ENCODE data around the gene CEP350. TPM values are rescaled to one million over a fixed set of nuclear protein-coding genes. Genes with fewer than 3 reads are reported as not detected.
"Not testable (repeated sequence)": the region's sequence is repeated elsewhere in the genome, so short reads cannot be mapped to it uniquely, and the experiment has no call there.

Gene CEP350
- total RNA-seq, 2 donors from 2014 or later: 43.3 to 67.4 TPM

DNA sequence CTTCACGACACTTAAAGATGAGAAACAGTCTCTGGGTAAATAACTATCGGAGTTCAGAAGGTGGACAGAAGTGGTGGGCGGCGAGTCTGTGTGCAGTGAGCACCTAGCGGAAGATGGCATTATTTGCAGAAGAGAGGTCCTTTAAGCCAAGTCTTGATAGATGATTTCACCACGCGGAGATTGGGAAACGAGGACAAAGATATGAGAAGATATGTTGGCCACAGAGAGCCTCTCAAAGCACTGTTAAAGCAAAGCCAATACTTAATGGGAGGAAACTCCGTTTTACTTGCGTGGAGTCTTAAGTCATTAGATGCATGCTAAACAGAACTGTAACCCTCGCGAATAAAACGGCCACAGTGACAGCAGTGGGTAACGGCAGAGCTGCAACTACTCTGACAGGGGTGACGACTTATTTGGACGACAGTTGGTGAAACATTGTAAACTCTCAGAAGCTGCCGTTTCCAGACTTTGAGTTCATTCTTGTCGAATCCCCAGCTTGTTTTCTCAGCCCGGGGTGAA, 577 bp upstream of the CEP350 start:
- intact Hi-C loops (cut with DNase I): loop anchor here (2.0 to 10.0 kb wide), 2 partner anchors 77 to 201 kb away; partner anchors contain the start of genes QSOX1 and TOR1AIP2
- under 1% methylated on average over 19 of the region's 19 CpGs for WGBS
- Histone ChIP-seq H3K27me3 (replicated peaks; ENCODE audit: insufficient read depth) (no peaks in the 10 kb centered on the region), H3K9me3 (no peaks in the 10 kb centered on the region), H3K36me3 (no peaks in the 10 kb centered on the region), H3K27ac (peak overlapping the region; percentile 93 to 96), H3K4me1 (replicated peaks) (no peaks in the 10 kb centered on the region), H3K4me3 (peak overlapping the region; percentile 91 to 95)
- no peak for DNase-seq (ENCODE audit: low spot score)
- TF ChIP-seq POLR2AphosphoS5 (IDR thresholded peaks at IDR 0.05): no peak
- TF ChIP-seq, protein P1, sequence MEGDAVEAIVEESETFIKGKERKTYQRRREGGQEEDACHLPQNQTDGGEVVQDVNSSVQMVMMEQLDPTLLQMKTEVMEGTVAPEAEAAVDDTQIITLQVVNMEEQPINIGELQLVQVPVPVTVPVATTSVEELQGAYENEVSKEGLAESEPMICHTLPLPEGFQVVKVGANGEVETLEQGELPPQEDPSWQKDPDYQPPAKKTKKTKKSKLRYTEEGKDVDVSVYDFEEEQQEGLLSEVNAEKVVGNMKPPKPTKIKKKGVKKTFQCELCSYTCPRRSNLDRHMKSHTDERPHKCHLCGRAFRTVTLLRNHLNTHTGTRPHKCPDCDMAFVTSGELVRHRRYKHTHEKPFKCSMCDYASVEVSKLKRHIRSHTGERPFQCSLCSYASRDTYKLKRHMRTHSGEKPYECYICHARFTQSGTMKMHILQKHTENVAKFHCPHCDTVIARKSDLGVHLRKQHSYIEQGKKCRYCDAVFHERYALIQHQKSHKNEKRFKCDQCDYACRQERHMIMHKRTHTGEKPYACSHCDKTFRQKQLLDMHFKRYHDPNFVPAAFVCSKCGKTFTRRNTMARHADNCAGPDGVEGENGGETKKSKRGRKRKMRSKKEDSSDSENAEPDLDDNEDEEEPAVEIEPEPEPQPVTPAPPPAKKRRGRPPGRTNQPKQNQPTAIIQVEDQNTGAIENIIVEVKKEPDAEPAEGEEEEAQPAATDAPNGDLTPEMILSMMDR (IDR thresholded peaks at IDR 0.05): peak in 1 of 4 experiments; percentile 18
- no peak for TF ChIP-seq POLR2A (IDR thresholded peaks at IDR 0.05)

DNA sequence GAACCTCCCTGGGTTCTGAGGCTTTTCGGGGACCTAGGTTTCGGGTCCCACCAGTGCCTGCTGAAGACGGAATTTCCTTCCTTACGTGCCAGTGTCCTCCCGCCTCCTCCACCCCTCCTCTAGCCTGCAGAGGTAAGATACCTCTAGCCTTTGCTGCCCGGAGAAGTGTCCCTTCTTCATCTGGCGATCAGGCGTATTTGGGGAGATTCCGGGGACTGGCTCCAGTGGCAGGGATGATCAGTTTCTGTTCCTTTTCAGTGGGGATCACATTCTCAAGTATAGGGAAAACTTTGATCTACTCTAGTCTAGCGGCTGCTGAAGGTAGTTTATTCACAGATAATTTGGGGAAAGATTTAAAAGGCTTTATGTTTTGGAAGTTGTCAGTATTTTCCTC, 674 bp downstream of the CEP350 start:
- TF ChIP-seq, protein P1 (IDR thresholded peaks at IDR 0.05): no peak
- no peaks in the 10 kb centered on the region for H3K27me3 ChIP-seq (replicated peaks; ENCODE audit: insufficient read depth)
- peak overlapping the region; percentile 93 to 96 for H3K27ac ChIP-seq
- no peaks in the 10 kb centered on the region for H3K9me3 ChIP-seq
- H3K4me3 ChIP-seq: peak overlapping the region; percentile 91 to 95
- H3K4me1 ChIP-seq (replicated peaks): no peaks in the 10 kb centered on the region
- intact Hi-C loops (cut with DNase I): loop anchor here (2.0 to 10.0 kb wide), 2 partner anchors 78 to 200 kb away; partner anchors contain the start of genes QSOX1 and TOR1AIP2
- no peak for DNase-seq (ENCODE audit: low spot score)
- WGBS: 0% methylated on average over 10 of the region's 10 CpGs
- H3K36me3 ChIP-seq: no peaks in the 10 kb centered on the region

DNA sequence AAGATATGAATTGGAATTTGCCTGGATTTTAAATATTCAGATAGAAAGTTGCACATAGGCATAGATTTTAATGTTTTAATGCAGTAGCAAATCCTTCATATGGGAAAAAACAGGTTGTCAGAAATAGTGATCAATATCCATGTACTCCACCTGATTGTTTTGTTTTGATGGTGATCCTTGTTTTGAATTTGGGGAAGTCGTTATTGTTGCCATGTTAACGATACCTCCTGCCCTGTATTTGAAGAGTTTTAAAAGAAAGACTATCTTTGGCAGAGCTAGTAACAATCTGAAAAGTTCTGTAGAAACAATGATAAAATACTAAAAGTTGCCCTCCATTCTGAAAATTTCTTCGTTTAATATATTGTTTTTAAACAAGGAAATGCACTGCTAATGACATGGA, 1.1 kb downstream of the CEP350 start:
- intact Hi-C loops (cut with DNase I): loop anchor here (2.0 to 10.0 kb wide), 2 partner anchors 79 to 199 kb away; partner anchors contain the start of genes QSOX1 and TOR1AIP2
- H3K4me1 ChIP-seq (replicated peaks): no peaks in the 10 kb centered on the region
- TF ChIP-seq POLR2AphosphoS5 (IDR thresholded peaks at IDR 0.05) (no peak), POLR2A (IDR thresholded peaks at IDR 0.05) (no peak)
- H3K9me3 ChIP-seq: no peaks in the 10 kb centered on the region
- no peaks in the 10 kb centered on the region for H3K36me3 ChIP-seq
- no peaks in the 10 kb centered on the region for H3K27me3 ChIP-seq (replicated peaks; ENCODE audit: insufficient read depth)
- 3% methylated on average over 3 of the region's 3 CpGs for WGBS
- DNase-seq (ENCODE audit: low spot score): no peak
- peak overlapping the region; percentile 91 to 95 for H3K4me3 ChIP-seq
- peak overlapping the region; percentile 93 to 96 for H3K27ac ChIP-seq

DNA sequence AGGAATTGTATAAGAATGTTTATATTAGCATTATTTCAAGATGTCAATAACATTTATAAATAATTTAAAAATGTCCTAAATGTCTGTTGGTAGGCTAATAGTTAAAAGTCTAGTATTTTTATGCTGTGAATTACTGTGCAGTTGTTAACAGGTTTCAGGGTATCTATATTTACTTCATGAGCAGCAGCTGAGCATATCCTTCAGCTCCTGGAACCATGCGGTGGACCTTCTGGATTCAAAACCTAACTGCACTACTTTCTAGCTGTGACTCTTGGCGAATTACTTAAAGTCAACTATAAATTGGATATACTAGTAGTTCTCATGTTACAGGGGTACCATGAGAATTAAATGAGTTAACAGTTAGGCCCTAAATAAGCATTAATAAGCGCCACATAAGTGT, 3.7 kb downstream of the CEP350 start:
- no peak overlapping the region for H3K27ac ChIP-seq
- no peaks in the 10 kb centered on the region for H3K36me3 ChIP-seq
- WGBS: 83% methylated on average over 3 of the region's 3 CpGs
- intact Hi-C loops (cut with DNase I): loop anchor here (10.0 kb wide), 1 partner anchor 196 kb away; the partner anchor contains the start of gene QSOX1
- H3K4me1 ChIP-seq (replicated peaks): no peaks in the 10 kb centered on the region
- H3K27me3 ChIP-seq (replicated peaks; ENCODE audit: insufficient read depth): no peaks in the 10 kb centered on the region
- no peaks in the 10 kb centered on the region for H3K9me3 ChIP-seq
- H3K4me3 ChIP-seq: no peak overlapping the region
- no peak for DNase-seq (ENCODE audit: low spot score)
- TF ChIP-seq POLR2AphosphoS5 (IDR thresholded peaks at IDR 0.05) (no peak), POLR2A (IDR thresholded peaks at IDR 0.05) (no peak)
- TF ChIP-seq, protein P1 (IDR thresholded peaks at IDR 0.05): no peak

DNA sequence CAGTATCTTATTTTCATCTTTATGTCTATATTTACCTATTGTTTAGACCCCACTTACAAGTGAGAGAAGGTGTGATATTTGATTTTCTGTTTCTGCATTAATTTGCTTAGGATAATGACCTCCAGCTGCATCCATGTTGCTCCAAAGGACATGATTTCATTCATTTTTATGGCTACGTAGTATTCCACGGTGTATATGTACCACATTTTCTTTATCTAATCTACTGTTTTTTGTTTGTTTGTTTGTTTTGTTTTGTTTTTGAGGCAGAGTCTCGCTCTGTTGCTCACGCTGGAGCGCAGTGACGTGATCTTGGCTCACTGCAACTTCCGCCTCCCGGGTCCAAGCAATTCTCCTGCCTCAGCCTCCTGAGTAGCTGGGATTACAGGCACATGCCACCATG, 7.6 kb downstream of the CEP350 start:
- H3K4me1 ChIP-seq (replicated peaks); DNase-seq (ENCODE audit: low spot score); intact Hi-C loops (cut with DNase I); H3K9me3 ChIP-seq; H3K27me3 ChIP-seq (replicated peaks; ENCODE audit: insufficient read depth); H3K27ac ChIP-seq; H3K4me3 ChIP-seq; H3K36me3 ChIP-seq: not testable (repeated sequence)
- WGBS: 94% methylated on average over 8 of the region's 8 CpGs

DNA sequence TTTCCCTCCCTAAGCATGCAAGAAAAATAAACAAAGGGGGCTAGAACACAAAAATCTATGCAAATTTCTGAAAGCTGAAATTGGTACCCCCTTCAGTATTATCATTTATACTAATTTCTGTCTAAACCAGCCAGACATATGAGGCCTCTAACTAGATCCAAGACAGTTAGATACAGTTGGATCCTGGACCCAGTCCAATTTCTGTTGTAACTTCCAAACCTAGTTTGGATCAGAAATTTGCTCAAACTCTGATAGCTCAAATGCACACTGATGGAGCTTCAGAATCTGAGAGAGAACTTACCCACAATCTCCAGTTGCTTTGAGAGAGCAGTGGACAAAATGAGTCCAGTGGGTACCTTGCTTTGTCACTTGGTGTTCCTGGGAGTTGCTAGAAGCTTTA, 11.9 kb downstream of the CEP350 start:
- no peak for DNase-seq (ENCODE audit: low spot score)
- Histone ChIP-seq H3K9me3 (no peaks in the 10 kb centered on the region), H3K27ac (no peak overlapping the region), H3K36me3 (no peaks in the 10 kb centered on the region), H3K4me3 (no peak overlapping the region), H3K27me3 (replicated peaks; ENCODE audit: insufficient read depth) (no peaks in the 10 kb centered on the region), H3K4me1 (replicated peaks) (no peaks in the 10 kb centered on the region)
- TF ChIP-seq POLR2A (IDR thresholded peaks at IDR 0.05) (no peak), POLR2AphosphoS5 (IDR thresholded peaks at IDR 0.05) (no peak)
- TF ChIP-seq, protein P1 (IDR thresholded peaks at IDR 0.05): no peak
- intact Hi-C loops (cut with DNase I): no loop called here
